GM18505 (cell line): ENCODE results near the gene S100A8.

Experiments
- ATAC-seq: cut with Tn5 transposase; IDR thresholded peaks from one replicate; pipeline ENCODE4 v1.9.1; 2021; ENCODE audit not compliant: unreplicated experiment
- POLR2A ChIP-seq: IDR thresholded peaks from 4 replicates; pipeline ENCODE4 v1.6.1; 2011; ENCODE audit warnings: borderline replicate concordance; ENCODE audit not compliant: insufficient read depth, insufficient read length; ENCODE audit errors: extremely low read depth

S100A8 gene

DNA sequence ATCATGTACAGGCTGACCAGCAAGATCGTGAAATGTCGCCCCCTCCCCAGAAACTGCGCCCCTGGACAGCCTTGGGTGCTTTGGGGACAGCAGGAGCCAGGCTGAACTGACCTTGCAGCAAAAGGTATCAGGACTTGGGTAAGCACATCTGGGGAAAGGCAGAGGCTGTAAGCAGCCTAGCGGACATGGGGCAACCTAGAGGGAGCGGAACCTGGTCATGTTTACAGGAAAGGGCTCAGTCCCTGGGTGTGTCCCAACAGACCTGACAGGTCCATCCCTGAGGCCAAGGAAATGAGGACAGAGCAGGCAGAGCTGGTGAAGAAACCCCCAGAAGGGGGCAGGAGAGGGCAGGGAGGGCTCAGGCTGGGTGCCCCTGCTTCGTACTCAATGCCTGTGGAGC lies 3.1 kb upstream of the S100A8 start:
- ATAC-seq = no peak
- TF ChIP-seq POLR2A = no peak

DNA sequence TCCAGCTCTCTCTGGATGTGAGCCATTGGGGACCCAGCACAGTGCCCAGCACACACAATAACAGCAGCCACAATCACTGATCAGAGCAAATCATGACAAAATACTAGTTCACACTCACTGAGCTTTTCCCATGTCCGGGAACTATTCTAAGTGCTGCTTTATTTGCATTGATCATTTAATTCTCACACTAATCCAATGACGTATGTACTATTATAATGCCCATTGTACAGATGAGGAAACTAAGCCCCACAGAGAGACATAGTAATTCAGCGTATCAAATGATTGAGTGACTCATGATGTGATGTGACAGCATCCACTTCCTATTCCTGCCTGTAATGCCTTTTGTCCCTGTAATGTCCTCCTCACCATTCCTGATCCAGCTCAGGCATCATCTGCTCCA lies 1.9 kb upstream of the S100A8 start:
- ATAC-seq = no peak

DNA sequence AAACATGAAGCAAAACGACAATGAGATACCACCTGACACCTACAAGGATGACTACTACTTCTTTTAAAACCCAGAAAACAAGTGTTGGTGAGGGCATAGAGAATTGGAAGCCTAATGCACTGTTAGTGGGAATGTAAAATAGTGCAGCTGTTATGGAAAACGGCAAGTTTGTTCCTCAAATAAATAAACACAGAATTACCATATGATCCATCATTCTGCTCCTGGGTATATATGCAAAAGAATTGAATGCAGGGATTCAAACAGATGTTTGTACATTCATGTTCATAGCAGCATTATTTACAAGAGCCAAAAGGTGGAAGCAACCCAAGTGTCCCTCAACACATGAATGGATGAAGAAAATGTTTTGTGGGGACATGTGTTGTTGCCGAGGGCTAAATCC lies 1.4 kb upstream of the S100A8 start:
- ATAC-seq = no peak
- no peak for TF ChIP-seq POLR2A

More for the DNA sequence above, 1.9 kb upstream of the S100A8 start:
- TF ChIP-seq POLR2A = no peak

DNA sequence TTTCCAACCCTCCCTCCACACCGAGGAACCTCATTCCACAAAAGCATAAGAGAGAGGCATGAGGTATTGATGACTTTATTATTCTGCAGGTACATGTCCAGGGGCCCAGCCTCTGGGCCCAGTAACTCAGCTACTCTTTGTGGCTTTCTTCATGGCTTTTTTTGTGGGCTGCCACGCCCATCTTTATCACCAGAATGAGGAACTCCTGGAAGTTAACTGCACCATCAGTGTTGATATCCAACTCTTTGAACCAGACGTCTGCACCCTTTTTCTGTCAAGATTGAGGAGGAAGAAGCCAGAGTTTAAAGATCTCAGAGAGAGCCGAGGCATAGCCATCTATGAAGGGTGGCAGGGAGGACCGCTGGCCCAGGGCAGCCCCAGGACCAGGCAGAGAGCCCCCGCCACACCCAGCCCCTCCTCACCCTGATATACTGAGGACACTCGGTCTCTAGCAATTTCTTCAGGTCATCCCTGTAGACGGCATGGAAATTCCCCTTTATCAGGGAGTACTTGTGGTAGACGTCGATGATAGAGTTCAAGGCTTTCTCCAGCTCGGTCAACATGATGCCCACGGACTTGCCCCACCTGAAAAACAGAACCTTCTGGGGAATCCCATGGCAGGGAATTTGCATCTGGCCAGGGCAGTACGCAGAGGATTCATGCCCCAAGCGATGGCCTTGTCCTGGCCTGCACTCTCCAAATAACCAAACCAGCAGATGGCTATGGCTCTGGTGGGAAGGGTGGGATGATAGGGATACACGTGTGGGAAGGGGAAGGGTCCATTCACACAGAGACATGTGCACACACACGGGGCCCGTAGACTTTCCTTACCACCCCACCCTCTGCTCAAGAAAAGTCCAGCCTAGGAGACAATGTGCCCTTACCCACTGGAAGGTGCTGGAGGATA lies 647 bp downstream of the S100A8 start:
- TF ChIP-seq POLR2A = no peak
- no peak for ATAC-seq

DNA sequence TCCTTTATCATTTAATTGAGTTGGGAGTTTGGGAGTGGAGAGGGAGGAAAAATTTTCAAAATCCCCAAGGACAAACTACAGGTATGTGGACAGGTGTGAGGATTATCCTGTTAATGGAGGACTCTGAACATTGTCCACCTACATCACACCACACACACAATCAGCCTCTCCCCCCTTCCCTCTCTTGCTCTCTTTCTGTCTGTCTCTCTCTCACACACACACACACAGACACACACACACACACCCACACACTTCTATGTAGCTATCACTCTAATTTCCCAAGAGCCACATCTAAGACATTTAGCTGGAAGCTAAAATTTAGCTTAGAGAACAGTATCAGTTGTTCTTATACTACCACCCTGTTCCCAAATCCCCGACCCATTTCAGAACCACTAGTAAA lies 1.5 kb downstream of the S100A8 start:
- TF ChIP-seq POLR2A = no peak
- ATAC-seq = no peak

DNA sequence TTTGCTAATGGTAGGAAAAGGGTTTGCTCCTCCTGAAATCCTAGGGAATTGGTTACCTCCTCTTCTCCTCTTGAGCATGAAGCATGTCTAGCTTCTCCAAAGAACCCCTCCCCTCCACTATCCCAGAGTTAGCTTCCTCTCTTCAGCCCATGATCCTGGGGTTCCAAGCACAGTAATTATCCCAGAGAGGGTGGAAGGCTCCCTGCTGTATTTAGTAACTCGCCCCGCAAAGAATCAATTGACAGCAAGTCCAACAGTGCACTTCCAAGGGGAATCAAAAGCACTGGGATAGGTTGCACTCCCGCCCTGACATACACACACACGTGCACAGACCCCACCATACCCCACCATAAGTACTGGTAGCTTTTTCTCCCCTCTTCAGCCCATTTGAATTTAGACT lies 3.1 kb downstream of the S100A8 start:
- no peak for TF ChIP-seq POLR2A
- no peak for ATAC-seq

DNA sequence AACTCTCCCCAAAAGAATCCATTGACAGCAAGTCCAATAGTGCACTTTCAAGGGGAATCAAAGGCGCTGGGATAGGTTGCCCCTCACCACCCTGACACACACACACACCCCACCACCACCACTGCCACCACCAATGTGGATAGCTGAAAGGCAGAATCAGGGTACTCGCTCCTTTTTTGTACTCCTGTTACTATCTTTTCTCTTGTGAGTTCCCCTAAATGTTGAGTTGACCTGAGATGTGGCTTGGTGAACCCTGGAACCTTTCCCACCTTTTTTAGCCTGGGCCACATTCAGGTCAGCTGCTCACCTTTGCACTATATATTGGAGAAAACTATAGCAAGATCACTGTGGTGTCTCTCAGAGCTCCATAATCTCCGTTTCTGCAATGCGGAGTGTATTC lies 3.9 kb downstream of the S100A8 start:
- no peak for ATAC-seq
- TF ChIP-seq POLR2A = no peak

DNA sequence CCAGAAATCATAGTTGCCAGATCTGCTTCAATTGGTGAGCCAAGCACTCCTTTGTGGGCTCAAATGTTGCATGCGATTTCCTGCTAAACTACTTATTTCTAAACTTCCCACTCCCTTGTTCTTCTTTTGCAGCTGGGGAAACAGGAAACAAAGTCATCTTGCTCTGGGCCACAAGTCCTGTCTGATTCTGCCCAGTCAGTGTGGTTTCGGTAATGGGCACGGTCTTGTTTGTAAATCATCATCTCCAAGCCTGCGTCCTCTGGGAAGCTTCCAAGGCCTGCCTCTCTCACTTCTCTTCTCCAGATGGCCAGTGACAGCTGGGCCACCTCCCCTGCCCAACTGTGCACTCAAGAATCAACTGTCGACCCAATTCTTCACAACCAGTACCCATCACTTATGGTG lies 4.4 kb downstream of the S100A8 start:
- TF ChIP-seq POLR2A = no peak
- no peak for ATAC-seq

DNA sequence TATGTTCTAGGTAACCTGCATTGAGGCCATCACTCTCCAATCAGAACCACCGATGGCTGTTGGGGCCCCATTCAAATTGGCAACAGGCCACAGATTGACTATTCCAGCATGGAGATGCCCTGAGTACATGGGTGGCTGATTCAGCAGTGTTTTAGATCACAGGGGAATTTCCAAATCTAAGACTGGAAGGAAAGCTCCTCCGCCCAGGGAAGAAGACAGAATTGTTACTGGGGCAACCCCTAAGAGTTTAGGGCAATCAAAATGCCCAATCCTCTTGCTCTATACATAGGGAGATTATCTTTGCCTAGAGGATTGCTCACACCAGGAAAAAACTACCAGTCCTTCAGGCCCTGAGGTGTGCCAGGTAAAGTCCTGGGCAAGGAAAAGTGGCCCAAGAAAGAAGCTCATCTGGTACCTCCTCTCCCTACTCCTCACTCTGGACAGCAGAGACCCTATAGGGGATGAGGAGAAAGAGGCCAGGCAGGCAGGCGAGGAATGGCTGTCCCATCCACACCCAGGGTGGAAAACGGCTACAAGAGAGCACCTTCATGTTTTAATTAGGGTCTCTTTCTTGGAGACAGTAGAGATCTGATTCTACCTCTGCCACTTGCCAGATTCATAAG lies 5.8 kb downstream of the S100A8 start:
- TF ChIP-seq POLR2A = no peak
- no peak for ATAC-seq

DNA sequence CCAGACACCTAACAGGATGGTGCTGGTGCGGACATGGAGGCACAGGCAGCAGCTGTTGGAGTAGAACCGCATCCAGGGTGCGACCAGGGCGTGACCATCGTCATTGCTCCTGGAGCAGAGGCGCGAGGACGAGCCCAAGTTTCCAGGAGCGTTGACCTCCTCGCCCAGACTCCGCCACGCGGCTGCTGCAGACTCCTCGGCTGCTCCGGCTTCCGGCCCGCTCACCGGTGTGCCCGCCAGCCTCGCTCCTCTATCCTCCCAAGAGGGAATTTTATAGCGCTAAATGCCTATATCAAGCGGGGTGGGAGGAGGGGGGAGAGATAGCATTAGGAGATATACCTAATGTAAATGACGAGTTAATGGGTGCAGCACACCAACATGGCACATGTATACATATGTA lies 10.2 kb downstream of the S100A8 start:
- no peak for ATAC-seq
- TF ChIP-seq POLR2A = no peak

DNA sequence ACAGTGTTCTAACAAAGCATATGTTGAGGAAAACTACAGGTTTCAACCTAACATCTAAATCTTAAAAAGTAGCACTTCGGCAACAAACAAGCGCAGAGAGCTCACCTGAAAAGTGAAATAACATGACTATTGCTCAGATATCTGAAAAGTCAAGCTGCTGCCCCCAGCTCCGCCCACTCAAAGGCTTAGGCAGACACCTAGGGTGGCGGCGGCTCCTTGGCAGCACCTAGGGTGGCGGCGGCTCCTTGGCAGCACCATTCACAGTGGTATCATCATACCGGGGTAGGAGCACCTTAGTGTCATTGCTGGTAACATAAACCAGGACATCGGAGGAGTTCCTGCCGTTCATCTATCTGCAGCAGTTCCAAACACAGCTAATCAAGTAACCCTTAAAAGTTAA lies 11.3 kb downstream of the S100A8 start:
- ATAC-seq = no peak
- no peak for TF ChIP-seq POLR2A

DNA sequence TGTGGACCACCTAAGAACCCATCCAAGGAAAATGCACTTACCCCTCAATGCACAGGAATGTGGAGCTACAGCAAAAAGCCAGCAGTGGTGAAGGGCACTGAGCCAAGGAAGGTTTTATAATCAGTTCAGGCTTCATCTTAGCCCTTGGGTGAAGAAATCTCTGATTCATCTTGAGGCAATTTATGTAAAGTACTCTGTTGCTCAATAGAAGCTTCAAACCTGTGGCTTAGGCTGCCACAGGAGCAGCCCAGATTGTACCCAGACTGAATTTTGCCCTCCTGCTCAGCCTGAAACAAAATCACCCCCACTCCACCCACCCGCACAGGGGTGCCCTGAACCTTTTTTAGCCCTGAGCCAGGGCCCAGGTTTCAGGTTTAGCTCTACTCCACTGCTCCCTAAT lies 15.4 kb downstream of the S100A8 start, which contains the start of gene S100A12:
S100A12 (minus strand) TSS at position 111 of the 400 bp plus-strand sequence. CDS start 1,029 bp downstream, outside the sequence.
- ATAC-seq = no peak
- no peak for TF ChIP-seq POLR2A

DNA sequence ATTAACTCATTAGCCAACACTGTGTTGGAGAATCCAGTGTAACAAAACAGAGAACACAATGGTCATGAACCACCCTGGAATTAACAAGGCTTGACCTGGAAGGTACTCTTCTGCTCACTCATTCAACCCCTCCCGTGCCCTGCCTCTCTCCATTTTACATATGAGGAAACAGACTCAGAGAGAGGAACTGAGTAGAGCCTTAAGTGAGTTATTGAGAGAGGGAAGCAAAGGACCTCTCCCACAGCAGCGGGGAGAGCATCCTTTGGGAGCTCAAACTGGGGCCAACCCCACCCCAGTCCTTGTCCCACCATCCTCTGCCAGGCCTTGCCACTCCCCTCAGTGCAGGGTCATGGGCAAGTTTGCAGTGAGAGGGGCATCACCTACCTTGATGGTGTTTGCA lies 16.8 kb downstream of the S100A8 start:
- no peak for TF ChIP-seq POLR2A
- no peak for ATAC-seq

DNA sequence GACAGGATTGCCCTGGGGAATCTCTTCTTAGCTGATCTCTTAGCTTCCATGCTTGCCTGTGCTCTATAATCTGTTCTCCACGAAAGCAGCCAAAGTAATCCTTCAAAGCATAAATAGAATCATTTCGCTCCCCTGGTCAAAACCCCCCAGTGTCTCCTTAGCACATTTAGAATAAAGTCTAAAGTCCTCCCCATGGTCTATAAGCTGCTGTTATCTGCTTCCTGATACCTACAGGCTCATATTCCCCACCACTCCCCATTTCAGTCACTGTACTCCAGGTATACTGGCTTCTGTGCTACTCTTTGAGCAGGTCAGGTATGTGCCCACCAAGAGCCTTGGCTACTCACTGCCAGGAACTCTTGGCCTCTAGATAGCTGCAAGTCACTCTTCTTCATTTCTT lies 18.3 kb downstream of the S100A8 start:
- ATAC-seq = no peak
- no peak for TF ChIP-seq POLR2A
